ENCODE data around the gene NTM.

The NTM gene

GRCh38 chr11:132037956-132038355 is 667.5 kb downstream of the NTM start:
- no peak for DNase-seq

GRCh38 chr11:132039521-132039920 is 669.1 kb downstream of the NTM start:
- DNase-seq = no peak

- DNase-seq = no peak
Observed at GRCh38 chr11:132042296-132042695, 671.9 kb downstream of the NTM start.

GRCh38 chr11:132043714-132044113 is 673.3 kb downstream of the NTM start:
- DNase-seq = no peak

- DNase-seq = no peak
Observed at GRCh38 chr11:132045107-132045506, 674.7 kb downstream of the NTM start.

GRCh38 chr11:132046288-132046865 is 676.0 kb downstream of the NTM start:
- DNase-seq = no peak

- no peak for DNase-seq
Observed at GRCh38 chr11:132047167-132047566, 676.8 kb downstream of the NTM start.

- DNase-seq = no peak
Observed at GRCh38 chr11:132048040-132048439, 677.6 kb downstream of the NTM start.

GRCh38 chr11:132049205-132049604 is 678.8 kb downstream of the NTM start:
- DNase-seq = no peak

GRCh38 chr11:132050049-132050448 is 679.6 kb downstream of the NTM start:
- no peak for DNase-seq

GRCh38 chr11:132050577-132051165 is 680.3 kb downstream of the NTM start:
- DNase-seq = no peak

GRCh38 chr11:132051704-132052103 is 681.3 kb downstream of the NTM start:
- DNase-seq = no peak

- no peak for DNase-seq
Observed at GRCh38 chr11:132052342-132052741, 681.9 kb downstream of the NTM start.

GRCh38 chr11:132052904-132053303 is 682.5 kb downstream of the NTM start:
- no peak for DNase-seq

- no peak for DNase-seq
Observed at GRCh38 chr11:132054822-132055221, 684.4 kb downstream of the NTM start.

GRCh38 chr11:132055296-132055695 is 684.9 kb downstream of the NTM start:
- DNase-seq = no peak

GRCh38 chr11:132056689-132057088 is 686.3 kb downstream of the NTM start:
- DNase-seq = no peak

GRCh38 chr11:132057266-132057665 is 686.9 kb downstream of the NTM start:
- no peak for DNase-seq

GRCh38 chr11:132058211-132058772 is 687.9 kb downstream of the NTM start:
- DNase-seq = no peak

- no peak for DNase-seq
Observed at GRCh38 chr11:132060567-132060966, 690.2 kb downstream of the NTM start.

- no peak for DNase-seq
Observed at GRCh38 chr11:132062031-132062430, 691.6 kb downstream of the NTM start.

- DNase-seq = no peak
Observed at GRCh38 chr11:132062541-132062940, 692.1 kb downstream of the NTM start.

- DNase-seq = no peak
Observed at GRCh38 chr11:132064987-132065620, 694.7 kb downstream of the NTM start.

GRCh38 chr11:132068556-132068955 is 698.1 kb downstream of the NTM start:
- no peak for DNase-seq
